HEK293 (cell line): Measurements from ENCODE around the gene PREX1.
A peak's percentile ranks its signal among the peaks of the same experiment; 100 is the strongest.

Experiments used
- CTCF ChIA-PET: fragments of 350-600 bp; formaldehyde crosslinking; extraction: SDS; loops from one replicate; lab custom pipeline; 2021; ENCODE audit warnings: antibody characterized with exemption; lab: Yijun Ruan, JAX
- POLR2A ChIA-PET: fragments of 300-600 bp; formaldehyde crosslinking; extraction: SDS; loops from one replicate; lab custom pipeline; 2020; ENCODE audit warnings: antibody characterized with exemption, inconsistent platforms; lab: Yijun Ruan, JAX
- H3K27ac ChIP-seq: fragments of 200-500 bp; sonication (Bioruptor generic); 2 replicates; pipeline ENCODE4 v1.5.1; 2014; ENCODE audit warnings: low read depth, low read length, control low read depth, inconsistent platforms; ENCODE audit errors: extremely low read depth
- H3K36me3 ChIP-seq, 2 experiments: fragments of 200-500 bp in 1 of 2; sonication (Bioruptor generic) in 1 of 2; 1 replicate in 1 of 2; 2 replicates in 1 of 2; pipeline ENCODE4 v1.5.1; 2014 to 2017; ENCODE audit warnings: inconsistent platforms in 2 of 2, low read length in 2 of 2; ENCODE audit not compliant: control insufficient read depth in 2 of 2, insufficient read depth in 1 of 2
- H3K4me1 ChIP-seq: fragments of 200-500 bp; sonication (Bioruptor generic); 2 replicates; pipeline ENCODE4 v1.5.1; 2014; ENCODE audit warnings: mild to moderate bottlenecking, low read length, inconsistent platforms; ENCODE audit not compliant: control insufficient read depth, insufficient read depth
- H3K4me3 ChIP-seq: 2 replicates; pipeline ENCODE4 v1.5.1; 2011; ENCODE audit warnings: low read depth, mild to moderate bottlenecking, control low read depth, low read length, moderate library complexity
- H3K9me3 ChIP-seq: fragments of 200-500 bp; sonication (Bioruptor generic); 2 replicates; pipeline ENCODE4 v1.5.1; 2014; ENCODE audit warnings: low read depth, low read length, inconsistent platforms; ENCODE audit not compliant: control insufficient read depth, insufficient read depth
- IKZF3 ChIP-seq: fragments of 450-650 bp; IDR thresholded peaks from 2 replicates; pipeline ENCODE4 v1.5.0; 2018; ENCODE audit warnings: missing biosample characterization, mild to moderate bottlenecking, missing genetic modification characterization, moderate library complexity
- REST ChIP-seq: fragments of 450-650 bp; formaldehyde crosslinking; IDR thresholded peaks from 2 replicates; pipeline ENCODE4 v1.5.1; 2016; ENCODE audit warnings: missing biosample characterization, missing genetic modification characterization
- TSHZ1 ChIP-seq: fragments of 450-650 bp; formaldehyde crosslinking; IDR thresholded peaks from 2 replicates; pipeline ENCODE4 v1.5.1; 2016; ENCODE audit warnings: missing biosample characterization, missing genetic modification characterization, borderline replicate concordance
- ZBTB1 ChIP-seq: fragments of 450-650 bp; formaldehyde crosslinking; IDR thresholded peaks from 2 replicates; pipeline ENCODE4 v1.5.1; 2016; ENCODE audit warnings: missing biosample characterization, missing genetic modification characterization
- ZBTB17 ChIP-seq: fragments of 450-650 bp; formaldehyde crosslinking; IDR thresholded peaks from 2 replicates; pipeline ENCODE4 v1.5.1; 2016; ENCODE audit warnings: missing biosample characterization, missing genetic modification characterization
- ZBTB8A ChIP-seq: fragments of 450-650 bp; formaldehyde crosslinking; IDR thresholded peaks from 2 replicates; pipeline ENCODE4 v1.5.1; 2016; ENCODE audit warnings: missing biosample characterization, missing genetic modification characterization
- ZNF138 ChIP-seq: fragments of 450-650 bp; formaldehyde crosslinking; IDR thresholded peaks from 2 replicates; pipeline ENCODE4 v1.5.1; 2016; ENCODE audit warnings: missing biosample characterization, missing genetic modification characterization, borderline replicate concordance
- ZNF155 ChIP-seq: fragments of 450-650 bp; formaldehyde crosslinking; IDR thresholded peaks from 2 replicates; pipeline ENCODE4 v1.5.1; 2016; ENCODE audit warnings: missing biosample characterization, missing genetic modification characterization
- ZNF214 ChIP-seq: fragments of 450-650 bp; formaldehyde crosslinking; IDR thresholded peaks from 2 replicates; pipeline ENCODE4 v1.5.1; 2017; ENCODE audit warnings: missing biosample characterization, mild to moderate bottlenecking, missing genetic modification characterization, borderline replicate concordance
- ZNF335 ChIP-seq: fragments of 450-650 bp; formaldehyde crosslinking; conservative IDR thresholded peaks from 2 replicates; pipeline ENCODE4 v1.5.1; 2016; ENCODE audit warnings: missing biosample characterization, missing genetic modification characterization
- ZNF350 ChIP-seq: fragments of 450-650 bp; formaldehyde crosslinking; IDR thresholded peaks from 2 replicates; pipeline ENCODE4 v1.5.0; 2017; ENCODE audit warnings: missing biosample characterization, mild to moderate bottlenecking, missing genetic modification characterization
- ZNF354C ChIP-seq: fragments of 450-650 bp; formaldehyde crosslinking; IDR thresholded peaks from 2 replicates; pipeline ENCODE4 v1.5.1; 2016; ENCODE audit warnings: missing biosample characterization, missing genetic modification characterization, low read depth, borderline replicate concordance
- ZNF391 ChIP-seq: fragments of 450-650 bp; formaldehyde crosslinking; IDR thresholded peaks from 2 replicates; pipeline ENCODE4 v1.5.1; 2016; ENCODE audit warnings: low read depth, missing biosample characterization, missing genetic modification characterization, borderline replicate concordance
- ZNF510 ChIP-seq: fragments of 450-650 bp; formaldehyde crosslinking; IDR thresholded peaks from 2 replicates; pipeline ENCODE4 v1.5.1; 2018; ENCODE audit warnings: mild to moderate bottlenecking, missing genetic modification characterization, missing biosample characterization; ENCODE audit not compliant: insufficient replicate concordance
- ZNF670 ChIP-seq: fragments of 450-650 bp; formaldehyde crosslinking; IDR thresholded peaks from 2 replicates; pipeline ENCODE4 v1.5.1; 2016; ENCODE audit warnings: missing biosample characterization, missing genetic modification characterization, low read depth
- TF ChIP-seq, protein P1 (sequence below): fragments of 450-650 bp; formaldehyde crosslinking; IDR thresholded peaks from 2 replicates; pipeline ENCODE4 v1.5.1; 2016; ENCODE audit warnings: missing biosample characterization, missing genetic modification characterization
- TF ChIP-seq, protein P2 (sequence below): fragments of 450-650 bp; formaldehyde crosslinking; IDR thresholded peaks from 2 replicates; pipeline ENCODE4 v1.5.1; 2016; ENCODE audit warnings: missing biosample characterization, missing genetic modification characterization

The PREX1 gene

DNA sequence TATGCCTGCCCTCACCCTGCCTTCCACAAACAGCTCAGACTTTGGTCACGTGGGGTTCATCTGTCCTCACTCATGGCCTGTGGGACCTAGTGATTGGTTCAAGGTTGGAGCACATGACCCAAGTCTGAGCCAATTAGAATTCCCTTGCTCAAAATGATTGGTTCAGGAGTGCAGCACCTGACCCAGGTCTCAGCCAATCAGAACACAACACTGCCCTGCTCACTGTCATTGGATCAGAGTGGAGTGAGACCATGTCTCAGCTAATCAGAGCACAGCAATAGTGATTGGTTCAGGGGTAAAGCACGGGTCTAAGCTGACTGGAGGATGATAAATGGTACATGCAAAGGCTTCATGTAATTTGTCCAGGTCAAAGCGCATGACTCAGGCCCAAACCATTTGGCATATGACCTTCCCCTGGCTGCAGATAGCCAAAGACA, 102.2 kb downstream of the PREX1 start (continued):
- TF ChIP-seq, protein P1, sequence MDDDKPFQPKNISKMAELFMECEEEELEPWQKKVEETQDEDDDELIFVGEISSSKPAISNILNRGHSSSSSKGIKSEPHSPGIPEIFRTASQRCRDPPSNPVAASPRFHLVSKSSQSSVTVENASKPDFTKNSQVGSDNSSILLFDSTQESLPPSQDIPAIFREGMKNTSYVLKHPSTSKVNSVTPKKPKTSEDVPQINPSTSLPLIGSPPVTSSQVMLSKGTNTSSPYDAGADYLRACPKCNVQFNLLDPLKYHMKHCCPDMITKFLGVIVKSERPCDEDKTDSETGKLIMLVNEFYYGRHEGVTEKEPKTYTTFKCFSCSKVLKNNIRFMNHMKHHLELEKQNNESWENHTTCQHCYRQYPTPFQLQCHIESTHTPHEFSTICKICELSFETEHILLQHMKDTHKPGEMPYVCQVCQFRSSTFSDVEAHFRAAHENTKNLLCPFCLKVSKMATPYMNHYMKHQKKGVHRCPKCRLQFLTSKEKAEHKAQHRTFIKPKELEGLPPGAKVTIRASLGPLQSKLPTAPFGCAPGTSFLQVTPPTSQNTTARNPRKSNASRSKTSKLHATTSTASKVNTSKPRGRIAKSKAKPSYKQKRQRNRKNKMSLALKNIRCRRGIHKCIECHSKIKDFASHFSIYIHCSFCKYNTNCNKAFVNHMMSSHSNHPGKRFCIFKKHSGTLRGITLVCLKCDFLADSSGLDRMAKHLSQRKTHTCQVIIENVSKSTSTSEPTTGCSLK, result no peak
- TF ChIP-seq IKZF3 (tag by site-specific recombination) (no peak), ZNF138 (tag by site-specific recombination) (no peak), ZNF350 (tag by site-specific recombination) (no peak)

GRCh38 chr20:48724891-48725554, 102.8 kb downstream of the PREX1 start:
- ChIA-PET POLR2A (no interaction called here), CTCF (no interaction called here)
- no peak overlapping the region for H3K4me3 ChIP-seq
- H3K9me3 ChIP-seq, result no peaks in the 10 kb centered on the region
- H3K36me3 ChIP-seq, result peaks cover 0 to 8% of the 10 kb centered on the region in 2 experiments; a peak in 1 of 3 replicates
- H3K27ac ChIP-seq, result no peak overlapping the region
- no peaks in the 10 kb centered on the region for H3K4me1 ChIP-seq
- no peak for TF ChIP-seq ZNF510 (tag by site-specific recombination)
- peak; percentile 67; the same call in 1 of the 2 replicates for TF ChIP-seq REST (tag by site-specific recombination)
- no peak for TF ChIP-seq ZNF335 (tag by site-specific recombination)
- no peak for TF ChIP-seq ZNF354C (tag by site-specific recombination)

- TF ChIP-seq ZBTB1 (tag by site-specific recombination), result no peak
- no peak for TF ChIP-seq ZNF155 (tag by site-specific recombination)
- TF ChIP-seq ZBTB17 (tag by site-specific recombination), result no peak
- no peak for TF ChIP-seq ZNF670 (tag by site-specific recombination)
- TF ChIP-seq TSHZ1 (tag by site-specific recombination), result no peak
- TF ChIP-seq ZBTB8A (tag by site-specific recombination), result no peak
- TF ChIP-seq, protein P2, sequence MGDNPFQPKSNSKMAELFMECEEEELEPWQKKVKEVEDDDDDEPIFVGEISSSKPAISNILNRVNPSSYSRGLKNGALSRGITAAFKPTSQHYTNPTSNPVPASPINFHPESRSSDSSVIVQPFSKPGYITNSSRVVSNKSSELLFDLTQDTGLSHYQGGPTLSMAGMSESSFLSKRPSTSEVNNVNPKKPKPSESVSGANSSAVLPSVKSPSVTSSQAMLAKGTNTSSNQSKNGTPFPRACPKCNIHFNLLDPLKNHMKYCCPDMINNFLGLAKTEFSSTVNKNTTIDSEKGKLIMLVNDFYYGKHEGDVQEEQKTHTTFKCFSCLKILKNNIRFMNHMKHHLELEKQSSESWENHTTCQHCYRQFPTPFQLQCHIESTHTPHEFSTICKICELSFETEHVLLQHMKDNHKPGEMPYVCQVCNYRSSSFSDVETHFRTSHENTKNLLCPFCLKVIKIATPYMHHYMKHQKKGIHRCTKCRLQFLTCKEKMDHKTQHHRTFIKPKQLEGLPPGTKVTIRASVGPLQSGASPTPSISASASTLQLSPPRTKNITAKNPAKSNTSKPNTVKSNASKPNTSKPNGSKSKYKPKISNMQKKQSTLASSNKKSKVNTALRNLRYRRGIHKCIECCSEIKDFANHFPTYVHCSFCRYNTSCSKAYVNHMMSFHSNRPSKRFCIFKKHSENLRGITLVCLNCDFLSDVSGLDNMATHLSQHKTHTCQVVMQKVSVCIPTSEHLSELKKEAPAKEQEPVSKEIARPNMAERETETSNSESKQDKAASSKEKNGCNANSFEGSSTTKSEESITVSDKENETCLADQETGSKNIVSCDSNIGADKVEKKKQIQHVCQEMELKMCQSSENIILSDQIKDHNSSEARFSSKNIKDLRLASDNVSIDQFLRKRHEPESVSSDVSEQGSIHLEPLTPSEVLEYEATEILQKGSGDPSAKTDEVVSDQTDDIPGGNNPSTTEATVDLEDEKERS (tag by site-specific recombination), result no peak
- TF ChIP-seq ZNF214 (tag by site-specific recombination), result no peak
- TF ChIP-seq ZNF391 (tag by site-specific recombination), result no peak
- Histone ChIP-seq H3K4me3 (no peak overlapping the region), H3K9me3 (no peaks in the 10 kb centered on the region), H3K36me3 (peaks cover 0 to 8% of the 10 kb centered on the region in 2 experiments; a peak in 1 of 3 replicates), H3K4me1 (no peaks in the 10 kb centered on the region), H3K27ac (no peak overlapping the region)
- ChIA-PET POLR2A (no interaction called here), CTCF (no interaction called here)
These were observed 103.4 kb downstream of the PREX1 start for GRCh38 chr20:48724382-48724781.
